Measurements from ENCODE around the gene CXCL10. TPM values are rescaled to one million over a fixed set of nuclear protein-coding genes. Genes with fewer than 3 reads are reported as not detected.

CXCL10 gene
- total RNA-seq, 6 donors from 2014 or later, result 0.46 to 7.3 (median 3.1) TPM

DNA sequence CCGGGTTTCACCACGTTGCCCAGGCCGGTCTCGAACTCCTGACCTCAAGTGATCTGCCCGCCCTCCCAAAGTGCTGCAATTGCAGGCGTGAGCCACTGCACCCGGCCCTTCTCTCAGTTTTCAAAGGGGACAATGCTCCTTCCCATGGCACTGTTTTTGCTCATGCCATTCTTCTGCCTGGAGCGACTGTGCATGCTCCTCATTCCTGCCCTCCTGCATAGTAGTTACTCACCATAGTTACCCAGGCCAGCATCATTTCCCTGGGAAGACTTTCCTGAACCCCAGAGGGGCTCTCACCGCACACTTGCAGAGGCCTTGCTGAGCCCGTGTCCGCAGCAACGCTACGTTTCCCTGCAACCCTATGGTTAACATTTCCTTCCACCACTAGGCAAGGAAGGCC, 12.7 kb downstream of the CXCL10 start:
- 92 to 99% methylated on average over 13 of the region's 13 CpGs for WGBS, 2 donors

DNA sequence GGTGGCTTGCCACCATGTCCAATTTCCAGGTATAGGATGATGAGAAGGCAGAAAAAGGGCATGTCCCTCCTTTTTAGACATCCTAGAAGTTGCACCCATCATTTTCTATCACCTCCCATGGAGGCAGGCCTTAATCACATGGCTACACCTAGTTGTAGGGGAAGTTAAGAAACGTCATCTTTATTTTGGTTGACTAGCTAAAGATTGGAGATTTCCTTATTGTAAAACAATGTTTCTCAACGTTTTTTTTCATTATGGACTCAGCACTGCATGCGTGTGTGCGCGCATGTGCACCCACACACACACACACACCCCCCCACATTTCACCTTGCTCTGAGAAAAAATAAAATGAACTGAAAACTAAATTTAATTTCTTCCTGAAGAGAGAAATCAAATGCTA, 14.0 kb downstream of the CXCL10 start:
- no peak for ATAC-seq (ENCODE audit: low FRiP score in 2 of 2)
- H3K27ac ChIP-seq, result no peak overlapping the region
- peaks cover 0 to 6% (median 5%) of the 10 kb centered on the region in 4 donors for H3K4me1 ChIP-seq
- DNase-seq, result no peak
- H3K9me3 ChIP-seq, result no peaks in the 10 kb centered on the region
- H3K27me3 ChIP-seq, result no peaks in the 10 kb centered on the region
- no peak overlapping the region for H3K4me3 ChIP-seq
- TF ChIP-seq, protein P1, sequence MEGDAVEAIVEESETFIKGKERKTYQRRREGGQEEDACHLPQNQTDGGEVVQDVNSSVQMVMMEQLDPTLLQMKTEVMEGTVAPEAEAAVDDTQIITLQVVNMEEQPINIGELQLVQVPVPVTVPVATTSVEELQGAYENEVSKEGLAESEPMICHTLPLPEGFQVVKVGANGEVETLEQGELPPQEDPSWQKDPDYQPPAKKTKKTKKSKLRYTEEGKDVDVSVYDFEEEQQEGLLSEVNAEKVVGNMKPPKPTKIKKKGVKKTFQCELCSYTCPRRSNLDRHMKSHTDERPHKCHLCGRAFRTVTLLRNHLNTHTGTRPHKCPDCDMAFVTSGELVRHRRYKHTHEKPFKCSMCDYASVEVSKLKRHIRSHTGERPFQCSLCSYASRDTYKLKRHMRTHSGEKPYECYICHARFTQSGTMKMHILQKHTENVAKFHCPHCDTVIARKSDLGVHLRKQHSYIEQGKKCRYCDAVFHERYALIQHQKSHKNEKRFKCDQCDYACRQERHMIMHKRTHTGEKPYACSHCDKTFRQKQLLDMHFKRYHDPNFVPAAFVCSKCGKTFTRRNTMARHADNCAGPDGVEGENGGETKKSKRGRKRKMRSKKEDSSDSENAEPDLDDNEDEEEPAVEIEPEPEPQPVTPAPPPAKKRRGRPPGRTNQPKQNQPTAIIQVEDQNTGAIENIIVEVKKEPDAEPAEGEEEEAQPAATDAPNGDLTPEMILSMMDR (IDR thresholded peaks at IDR 0.05), result no peak
- TF ChIP-seq EP300 (IDR thresholded peaks at IDR 0.05), result no peak
- TF ChIP-seq POLR2AphosphoS5 (IDR thresholded peaks at IDR 0.05), result no peak
- no peak for TF ChIP-seq POLR2A (IDR thresholded peaks at IDR 0.05)
- 79 to 84% methylated on average over 5 of the region's 5 CpGs for WGBS, 2 donors
- no peaks in the 10 kb centered on the region for H3K36me3 ChIP-seq

More for the DNA sequence above, 12.7 kb downstream of the CXCL10 start:
- DNase-seq (no peak), ATAC-seq (ENCODE audit: low FRiP score in 2 of 2) (peak in 1 of 2 donors; percentile 19)
- Histone ChIP-seq H3K36me3 (no peaks in the 10 kb centered on the region), H3K4me3 (no peak overlapping the region), H3K9me3 (no peaks in the 10 kb centered on the region), H3K27me3 (no peaks in the 10 kb centered on the region), H3K4me1 (peaks cover 0 to 6% (median 5%) of the 10 kb centered on the region in 4 donors), H3K27ac (no peak overlapping the region)
- TF ChIP-seq POLR2AphosphoS5 (IDR thresholded peaks at IDR 0.05) (no peak), POLR2A (IDR thresholded peaks at IDR 0.05) (no peak), EP300 (IDR thresholded peaks at IDR 0.05) (no peak)
- TF ChIP-seq, protein P1 (IDR thresholded peaks at IDR 0.05), result no peak

DNA sequence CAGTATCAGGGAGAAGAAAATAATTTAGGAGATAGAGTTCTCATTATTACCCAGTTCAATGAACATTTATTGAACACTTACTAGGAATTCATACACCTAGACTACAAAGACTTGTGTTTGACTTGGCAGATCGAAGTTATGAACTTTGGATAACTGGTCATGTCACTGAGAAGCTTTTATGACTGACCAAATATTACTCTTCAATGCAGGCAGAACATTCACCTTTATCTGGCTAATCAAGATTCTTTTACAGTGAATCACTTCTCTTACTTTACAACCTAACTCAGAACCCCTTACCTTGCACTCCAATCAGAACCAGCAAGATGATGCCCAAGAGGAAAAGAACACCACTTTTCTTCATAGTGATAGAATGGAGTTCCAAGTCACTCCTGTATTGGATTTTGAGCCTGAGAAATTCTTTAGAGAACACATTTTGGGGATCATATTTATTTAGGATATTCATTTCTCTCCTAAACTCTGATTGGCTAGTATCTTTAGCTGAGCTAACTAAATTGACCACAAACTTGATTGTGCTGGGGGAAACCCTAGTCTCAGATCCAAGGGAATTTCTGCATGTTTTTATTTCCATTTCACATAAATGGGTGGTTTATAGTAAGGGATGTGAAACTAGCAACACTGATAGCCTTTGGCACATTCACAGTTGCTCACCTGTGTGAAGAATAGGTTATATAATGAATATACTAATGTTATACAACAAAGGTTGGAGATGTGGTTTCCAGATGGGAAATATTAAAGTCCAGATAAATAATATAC, 16.0 kb downstream of the CXCL10 start, which contains the start of gene CXCL9:
Gene CXCL9, minus strand, starts transcription at position 421 of the 774 bp plus-strand sequence. Its CDS starts 60 bp downstream, at position 361.
- Histone ChIP-seq H3K9me3 (no peaks in the 10 kb centered on the region), H3K4me3 (no peak within 1 kb of the TSS), H3K27me3 (no peaks in the 10 kb centered on the region), H3K36me3 (no peaks in the 10 kb centered on the region), H3K27ac (no peak within 1 kb of the TSS), H3K4me1 (peaks cover 0 to 6% (median 3%) of the 10 kb centered on the region in 4 donors)
- ATAC-seq (ENCODE audit: low FRiP score in 2 of 2) (no peak), DNase-seq (no peak)
- TF ChIP-seq EP300 (IDR thresholded peaks at IDR 0.05) (no peak), POLR2AphosphoS5 (IDR thresholded peaks at IDR 0.05) (no peak), POLR2A (IDR thresholded peaks at IDR 0.05) (no peak)
- TF ChIP-seq, protein P1 (IDR thresholded peaks at IDR 0.05), result no peak
- 63 to 75% methylated on average over 1 of the region's 1 CpG for WGBS, 2 donors

DNA sequence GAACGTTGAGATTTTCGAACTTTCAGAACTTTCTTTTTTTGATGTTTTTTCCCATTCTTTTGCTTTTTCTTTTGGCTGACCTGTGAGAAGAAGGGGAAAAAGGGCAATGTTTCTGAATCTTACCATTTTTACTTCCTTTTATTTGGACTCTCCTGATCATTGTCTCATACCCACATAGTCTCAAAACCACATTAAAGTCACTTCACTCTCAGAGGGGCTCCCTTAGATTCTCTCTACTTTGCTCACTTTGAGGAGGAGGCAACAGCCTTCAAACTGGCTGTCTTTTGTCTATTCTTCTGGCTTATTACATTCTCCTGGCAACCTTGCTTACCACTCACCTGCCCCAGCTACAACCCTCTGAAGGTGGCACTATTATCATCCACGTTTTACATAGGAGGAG, 19.7 kb downstream of the CXCL10 start:
- no peak overlapping the region for H3K27ac ChIP-seq
- DNase-seq, result no peak
- no peak overlapping the region for H3K4me3 ChIP-seq
- no peaks in the 10 kb centered on the region for H3K27me3 ChIP-seq
- no peaks in the 10 kb centered on the region for H3K9me3 ChIP-seq
- TF ChIP-seq, protein P1 (IDR thresholded peaks at IDR 0.05), result no peak
- H3K36me3 ChIP-seq, result no peaks in the 10 kb centered on the region
- WGBS, 2 donors, result 77 to 84% methylated on average over 3 of the region's 3 CpGs
- no peaks in the 10 kb centered on the region for H3K4me1 ChIP-seq
- ATAC-seq (ENCODE audit: low FRiP score in 2 of 2), result no peak

DNA sequence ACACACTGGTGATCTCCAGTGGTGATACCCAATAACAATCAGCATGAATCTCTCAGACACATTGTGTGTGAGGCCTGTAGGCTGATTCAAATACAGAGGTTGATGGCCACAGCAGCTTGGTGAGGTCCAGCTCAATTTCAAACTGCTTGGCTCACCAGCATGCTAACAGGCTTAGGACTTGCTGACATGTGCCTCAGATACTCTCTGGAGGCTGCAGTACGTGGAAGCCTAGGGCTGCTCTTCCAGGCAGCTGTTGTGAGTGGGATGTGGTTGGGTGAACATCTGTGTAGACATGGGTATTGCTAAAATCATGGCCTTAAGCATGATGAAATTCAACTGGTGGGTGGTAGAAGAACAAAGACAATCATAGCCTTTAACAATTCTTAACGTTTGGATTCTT, 20.3 kb downstream of the CXCL10 start:
- Histone ChIP-seq H3K36me3 (no peaks in the 10 kb centered on the region), H3K4me1 (no peaks in the 10 kb centered on the region), H3K27me3 (no peaks in the 10 kb centered on the region), H3K27ac (no peak overlapping the region), H3K4me3 (no peak overlapping the region), H3K9me3 (no peaks in the 10 kb centered on the region)
- ATAC-seq (ENCODE audit: low FRiP score in 2 of 2) (peak in 1 of 2 donors; percentile 34), DNase-seq (no peak)
- no peak for TF ChIP-seq POLR2A (IDR thresholded peaks at IDR 0.05)
- TF ChIP-seq, protein P1 (IDR thresholded peaks at IDR 0.05), result no peak
- no peak for TF ChIP-seq POLR2AphosphoS5 (IDR thresholded peaks at IDR 0.05)
- TF ChIP-seq EP300 (IDR thresholded peaks at IDR 0.05), result no peak
- WGBS, 2 donors, result 53 to 61% methylated on average over 2 of the region's 2 CpGs
